GM23338 (cell line): ENCODE results near the gene CDH12. TPM values are rescaled to one million over a fixed set of nuclear protein-coding genes. Genes with fewer than 3 reads are reported as not detected.

Source experiments
- ATAC-seq: fragments of 200-7000 bp; cut with Tn5 transposase; 3 replicates; pipeline ENCODE4 v1.9.1; 2020
- DNase-seq: peaks from one replicate; pipeline ENCODE4 v3.0.0-alpha.2; 2015; ENCODE audit warnings: low spot score
- H2AFZ ChIP-seq: fragments of 200-600 bp; sonication (generic); 2 replicates; pipeline ENCODE4 v1.8.0; 2016; ENCODE audit warnings: antibody characterized with exemption, mild to moderate bottlenecking, moderate library complexity
- H3F3A ChIP-seq: fragments of 200-600 bp; sonication (generic); replicated peaks from 2 replicates; pipeline ENCODE4 v1.8.0; 2017; ENCODE audit warnings: antibody characterized with exemption, mixed run types, low read depth
- H3K27ac ChIP-seq: fragments of 200-600 bp; sonication (generic); 2 replicates; pipeline ENCODE4 v1.6.1; 2016; ENCODE audit warnings: low read depth
- H3K27me3 ChIP-seq: fragments of 200-600 bp; sonication (generic); 2 replicates; pipeline ENCODE4 v1.8.0; 2016; ENCODE audit warnings: mild to moderate bottlenecking, mixed run types, moderate library complexity; ENCODE audit not compliant: insufficient read depth
- H3K36me3 ChIP-seq: fragments of 200-600 bp; sonication (generic); 2 replicates; pipeline ENCODE4 v1.8.0; 2016; ENCODE audit warnings: mild to moderate bottlenecking; ENCODE audit not compliant: insufficient read depth
- H3K4me1 ChIP-seq: fragments of 200-600 bp; sonication (generic); 2 replicates; pipeline ENCODE4 v1.8.0; 2016; ENCODE audit warnings: mild to moderate bottlenecking, moderate library complexity; ENCODE audit not compliant: insufficient read depth
- H3K4me2 ChIP-seq: fragments of 200-600 bp; sonication (generic); 2 replicates; pipeline ENCODE4 v1.7.1; 2017; ENCODE audit warnings: mixed run types
- H3K4me3 ChIP-seq: fragments of 200-600 bp; sonication (generic); 2 replicates; pipeline ENCODE4 v1.6.1; 2016; ENCODE audit warnings: mixed run types
- H3K79me2 ChIP-seq: fragments of 200-600 bp; sonication (generic); replicated peaks from 2 replicates; pipeline ENCODE4 v1.8.0; 2017; ENCODE audit warnings: mild to moderate bottlenecking; ENCODE audit not compliant: insufficient read depth
- H3K9me2 ChIP-seq: fragments of 200-600 bp; sonication (generic); 2 replicates; pipeline ENCODE4 v1.8.0; 2017; ENCODE audit not compliant: insufficient read depth
- H4K20me1 ChIP-seq: fragments of 200-600 bp; sonication (generic); replicated peaks from 2 replicates; pipeline ENCODE4 v1.8.0; 2017; ENCODE audit warnings: mild to moderate bottlenecking; ENCODE audit not compliant: insufficient read depth
- H3K27ac Mint-ChIP-seq: 2 replicates; pipeline ENCODE4 v1.8.0; 2020; ENCODE audit warnings: inconsistent platforms, mild to moderate bottlenecking, moderate library complexity, mixed read lengths
- H3K27me3 Mint-ChIP-seq: 3 replicates; pipeline ENCODE4 v1.8.0; 2022; ENCODE audit warnings: low read depth, mild to moderate bottlenecking, moderate library complexity, mixed read lengths, inconsistent platforms; ENCODE audit not compliant: insufficient read depth, poor library complexity
- H3K36me3 Mint-ChIP-seq: 3 replicates; pipeline ENCODE4 v1.8.0; 2021; ENCODE audit warnings: low read depth, mild to moderate bottlenecking, inconsistent platforms, moderate library complexity, mixed read lengths
- H3K4me1 Mint-ChIP-seq: 3 replicates; pipeline ENCODE4 v1.8.0; 2020; ENCODE audit warnings: mild to moderate bottlenecking, inconsistent platforms, mixed read lengths
- H3K4me3 Mint-ChIP-seq: 3 replicates; pipeline ENCODE4 v1.8.0; 2021; ENCODE audit warnings: moderate library complexity, mild to moderate bottlenecking, inconsistent platforms, mixed read lengths
- H3K9me3 Mint-ChIP-seq: 3 replicates; pipeline ENCODE4 v1.8.0; 2020; ENCODE audit warnings: moderate library complexity, mild to moderate bottlenecking, inconsistent platforms, mixed read lengths
- CTCF ChIP-seq, 2 experiments: fragments of 200-600 bp in 1 of 2; sonication (generic) in 1 of 2; conservative IDR thresholded peaks; 2 replicates each; pipeline versions ENCODE4 v1.5.1 to v1.6.1; 2016 to 2017; ENCODE audit warnings: antibody characterized with exemption in 2 of 2, low read depth in 2 of 2, mild to moderate bottlenecking in 2 of 2, moderate library complexity in 1 of 2
- ETS1 ChIP-seq: IDR thresholded peaks from 2 replicates; pipeline ENCODE4 v1.6.1; 2016; ENCODE audit warnings: antibody characterized with exemption
- EZH2 ChIP-seq: fragments of 200-600 bp; sonication (generic); IDR thresholded peaks from one replicate; pipeline ENCODE4 v1.8.0; 2017; ENCODE audit warnings: antibody characterized with exemption, mild to moderate bottlenecking, low read depth; ENCODE audit not compliant: unreplicated experiment
- JUNB ChIP-seq: IDR thresholded peaks from one replicate; pipeline ENCODE4 v1.6.1; 2016; ENCODE audit warnings: antibody characterized with exemption; ENCODE audit not compliant: unreplicated experiment
- REST ChIP-seq: IDR thresholded peaks from one replicate; pipeline ENCODE4 v1.6.1; 2018; ENCODE audit warnings: antibody characterized with exemption; ENCODE audit not compliant: unreplicated experiment
- STAT1 ChIP-seq: IDR thresholded peaks from one replicate; pipeline ENCODE4 v1.6.1; 2016; ENCODE audit warnings: antibody characterized with exemption; ENCODE audit not compliant: unreplicated experiment
- ZNF331 ChIP-seq: fragments of 250-450 bp; sonication (Bioruptor Pico); IDR thresholded peaks from 2 replicates; pipeline ENCODE4 v1.5.0; 2020; ENCODE audit warnings: low read depth, mild to moderate bottlenecking, moderate library complexity
- ZNF462 ChIP-seq: fragments of 250-450 bp; sonication (Bioruptor Pico); IDR thresholded peaks from 2 replicates; pipeline ENCODE4 v1.5.0; 2020; ENCODE audit warnings: mild to moderate bottlenecking, moderate library complexity
- polyA plus RNA-seq: library from polyadenylated mRNA; unstranded; fragments of >200 nt; fragmentation: Nextera tagmentation; extraction: Ambion mirVana; gene quantifications from 2 replicates; pipeline ENCODE4 v1.2.1, GENCODE V29; 2016
- total RNA-seq: library from RNA; depleted of rRNA; stranded (reverse); fragments of >200 nt; shearing (Covaris generic); gene quantifications from 2 replicates; pipeline ENCODE4 v1.2.3, GENCODE V29; 2014

Gene CDH12
- total and polyA plus RNA-seq, 2 experiments from 2014 or later = not detected

GRCh38 chr5:22250528-22250927 lies 602.6 kb downstream of the CDH12 start (continued):
- TF ChIP-seq REST (no peak), ETS1 (no peak)

DNA sequence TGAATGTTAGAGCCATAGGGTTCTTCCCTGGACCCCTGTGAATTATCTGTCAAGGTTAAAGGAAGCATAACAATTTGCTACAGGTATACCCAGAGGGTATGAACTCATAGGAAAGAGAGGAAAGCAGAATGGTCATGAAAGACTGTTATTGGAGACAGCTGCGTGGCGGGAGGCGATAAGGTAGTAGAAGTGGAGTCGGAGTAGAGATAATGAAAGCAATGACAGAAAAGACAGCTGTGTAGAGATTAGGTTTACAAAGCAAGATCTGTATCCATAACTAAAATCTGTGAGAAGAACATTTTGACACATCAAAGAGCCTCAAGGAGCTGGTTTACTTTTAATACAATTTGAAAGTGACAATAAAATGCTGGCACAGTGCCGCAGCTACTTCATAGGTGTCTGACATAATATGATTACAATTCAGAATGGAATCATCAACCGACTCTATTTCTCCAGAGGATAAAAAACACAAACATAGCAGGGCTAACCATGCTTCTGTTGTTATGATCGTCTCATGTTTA lies 603.9 kb downstream of the CDH12 start:
- H3K27me3 ChIP-seq = no peaks in the 10 kb centered on the region
- DNase-seq (no peak), ATAC-seq (no peak)
- no peak overlapping the region for H3K4me3 Mint-ChIP-seq
- H3K27me3 Mint-ChIP-seq = peaks cover 1% of the 10 kb centered on the region
- TF ChIP-seq STAT1 (no peak), JUNB (no peak), EZH2 (no peak), CTCF (conservative IDR thresholded peaks at IDR 0.05; ENCODE audit: low read depth in 2 of 2) (no peak), ZNF462 (CRISPR knock-in tag) (no peak), ZNF331 (CRISPR knock-in tag) (no peak)
- H3K9me3 Mint-ChIP-seq = no peaks in the 10 kb centered on the region
- H3K4me3 ChIP-seq = no peak overlapping the region
- H3K27ac Mint-ChIP-seq = no peak overlapping the region
- H3F3A ChIP-seq = no peaks in the 10 kb centered on the region
- H2AFZ ChIP-seq = no peak overlapping the region
- H3K36me3 ChIP-seq = no peaks in the 10 kb centered on the region
- no peaks in the 10 kb centered on the region for H4K20me1 ChIP-seq
- no peaks in the 10 kb centered on the region for H3K36me3 Mint-ChIP-seq
- no peaks in the 10 kb centered on the region; the same call in 1 of the 2 replicates for H3K4me1 ChIP-seq
- no peak overlapping the region for H3K27ac ChIP-seq
- no peak overlapping the region for H3K4me2 ChIP-seq
- H3K9me2 ChIP-seq = no peaks in the 10 kb centered on the region
- no peaks in the 10 kb centered on the region for H3K79me2 ChIP-seq
- peaks cover 4% of the 10 kb centered on the region; the same call in 2 of the 3 replicates for H3K4me1 Mint-ChIP-seq
